KMS-11 (cell line): ENCODE results near the gene AKAP7.
A peak's percentile ranks its signal among the peaks of the same experiment; 100 is the strongest.

Experiments
- H2AFZ ChIP-seq: fragments of 200-600 bp; sonication (generic); 2 replicates; pipeline ENCODE4 v1.6.1; 2016; ENCODE audit warnings: antibody characterized with exemption, mixed run types, low read depth
- H3K27ac ChIP-seq: fragments of 200-600 bp; sonication (generic); 2 replicates; pipeline ENCODE4 v1.6.1; 2016; ENCODE audit warnings: mild to moderate bottlenecking, mixed run types
- H3K27me3 ChIP-seq: fragments of 200-600 bp; sonication (generic); 2 replicates; pipeline ENCODE4 v1.6.1; 2017; ENCODE audit warnings: mild to moderate bottlenecking, low read depth, mixed run types, moderate library complexity; ENCODE audit not compliant: insufficient read depth
- H3K36me3 ChIP-seq: fragments of 200-600 bp; sonication (generic); 2 replicates; pipeline ENCODE4 v1.6.1; 2017; ENCODE audit warnings: mild to moderate bottlenecking, mixed run types; ENCODE audit not compliant: insufficient read depth
- H3K4me1 ChIP-seq: fragments of 200-600 bp; sonication (generic); 2 replicates; pipeline ENCODE4 v1.6.1; 2016; ENCODE audit warnings: mild to moderate bottlenecking, low read depth, mixed run types; ENCODE audit not compliant: poor library complexity, severe bottlenecking
- H3K4me2 ChIP-seq: fragments of 200-600 bp; sonication (generic); 2 replicates; pipeline ENCODE4 v1.7.0; 2016; ENCODE audit warnings: mild to moderate bottlenecking, mixed run types
- H3K4me3 ChIP-seq: fragments of 200-600 bp; sonication (generic); IDR thresholded peaks from 2 replicates; pipeline ENCODE4 v1.6.1; 2017; ENCODE audit warnings: low read depth, low read length, mixed read lengths; ENCODE audit not compliant: insufficient read depth
- H3K79me2 ChIP-seq: fragments of 200-600 bp; sonication (generic); 2 replicates; pipeline ENCODE4 v1.6.1; 2016; ENCODE audit warnings: low read depth, mixed run types; ENCODE audit not compliant: insufficient read depth
- H3K9ac ChIP-seq: fragments of 200-600 bp; sonication (generic); 2 replicates; pipeline ENCODE4 v1.6.1; 2016; ENCODE audit warnings: mild to moderate bottlenecking, mixed run types
- H4K20me1 ChIP-seq: fragments of 200-600 bp; sonication (generic); 2 replicates; pipeline ENCODE4 v1.6.1; 2016; ENCODE audit warnings: mild to moderate bottlenecking, mixed run types; ENCODE audit not compliant: insufficient read depth
- CTCF ChIP-seq: fragments of 200-600 bp; sonication (generic); conservative IDR thresholded peaks from 2 replicates; pipeline ENCODE4 v1.6.1; 2017; ENCODE audit warnings: low read depth, mild to moderate bottlenecking, antibody characterized with exemption, low read length, moderate library complexity, mixed read lengths

The AKAP7 gene

GRCh38 chr6:131112249-131112648, 23.0 kb upstream of the AKAP7 start:
- no peak overlapping the region for H3K27ac ChIP-seq
- no peak overlapping the region for H3K4me2 ChIP-seq
- H3K4me1 ChIP-seq, result no peaks in the 10 kb centered on the region
- no peaks in the 10 kb centered on the region for H3K79me2 ChIP-seq
- H3K9ac ChIP-seq, result no peak overlapping the region
- no peak for TF ChIP-seq CTCF
- H3K4me3 ChIP-seq, result no peak overlapping the region
- no peaks in the 10 kb centered on the region for H3K27me3 ChIP-seq
- H2AFZ ChIP-seq, result no peak overlapping the region
- H3K36me3 ChIP-seq, result no peaks in the 10 kb centered on the region
- H4K20me1 ChIP-seq, result no peaks in the 10 kb centered on the region

- Histone ChIP-seq H3K9ac (no peak overlapping the region), H3K27ac (no peak overlapping the region), H3K79me2 (no peaks in the 10 kb centered on the region), H3K27me3 (no peaks in the 10 kb centered on the region), H3K4me3 (no peak overlapping the region), H3K4me1 (no peaks in the 10 kb centered on the region), H2AFZ (no peak overlapping the region), H4K20me1 (no peaks in the 10 kb centered on the region), H3K4me2 (no peak overlapping the region), H3K36me3 (no peaks in the 10 kb centered on the region)
- no peak for TF ChIP-seq CTCF
Measured at GRCh38 chr6:131115651-131116050, 19.6 kb upstream of the AKAP7 start.

GRCh38 chr6:131116321-131116720, 18.9 kb upstream of the AKAP7 start:
- Histone ChIP-seq H2AFZ (no peak overlapping the region), H3K36me3 (no peaks in the 10 kb centered on the region), H3K9ac (no peak overlapping the region), H3K4me1 (no peaks in the 10 kb centered on the region), H3K79me2 (no peaks in the 10 kb centered on the region), H3K27ac (no peak overlapping the region), H4K20me1 (no peaks in the 10 kb centered on the region), H3K4me2 (no peak overlapping the region), H3K4me3 (no peak overlapping the region), H3K27me3 (no peaks in the 10 kb centered on the region)
- no peak for TF ChIP-seq CTCF

- no peak overlapping the region for H3K9ac ChIP-seq
- no peaks in the 10 kb centered on the region for H3K27me3 ChIP-seq
- no peak overlapping the region for H3K4me2 ChIP-seq
- no peak overlapping the region for H3K4me3 ChIP-seq
- no peaks in the 10 kb centered on the region for H4K20me1 ChIP-seq
- H3K36me3 ChIP-seq, result no peaks in the 10 kb centered on the region
- no peak overlapping the region for H2AFZ ChIP-seq
- no peaks in the 10 kb centered on the region for H3K4me1 ChIP-seq
- no peaks in the 10 kb centered on the region for H3K79me2 ChIP-seq
- no peak overlapping the region for H3K27ac ChIP-seq
- peak; percentile 71 for TF ChIP-seq CTCF
Measured at GRCh38 chr6:131116755-131117360, 18.4 kb upstream of the AKAP7 start.
